ENCODE measurements around the gene ADAMTS2.

Gene ADAMTS2

GRCh38 chr5:179126506-179126991 is 218.7 kb downstream of the ADAMTS2 start:
- H3K4me3 ChIP-seq (replicated peaks; ENCODE audit: low read depth, low read length) = no peak overlapping the region
- TF ChIP-seq, protein P1, sequence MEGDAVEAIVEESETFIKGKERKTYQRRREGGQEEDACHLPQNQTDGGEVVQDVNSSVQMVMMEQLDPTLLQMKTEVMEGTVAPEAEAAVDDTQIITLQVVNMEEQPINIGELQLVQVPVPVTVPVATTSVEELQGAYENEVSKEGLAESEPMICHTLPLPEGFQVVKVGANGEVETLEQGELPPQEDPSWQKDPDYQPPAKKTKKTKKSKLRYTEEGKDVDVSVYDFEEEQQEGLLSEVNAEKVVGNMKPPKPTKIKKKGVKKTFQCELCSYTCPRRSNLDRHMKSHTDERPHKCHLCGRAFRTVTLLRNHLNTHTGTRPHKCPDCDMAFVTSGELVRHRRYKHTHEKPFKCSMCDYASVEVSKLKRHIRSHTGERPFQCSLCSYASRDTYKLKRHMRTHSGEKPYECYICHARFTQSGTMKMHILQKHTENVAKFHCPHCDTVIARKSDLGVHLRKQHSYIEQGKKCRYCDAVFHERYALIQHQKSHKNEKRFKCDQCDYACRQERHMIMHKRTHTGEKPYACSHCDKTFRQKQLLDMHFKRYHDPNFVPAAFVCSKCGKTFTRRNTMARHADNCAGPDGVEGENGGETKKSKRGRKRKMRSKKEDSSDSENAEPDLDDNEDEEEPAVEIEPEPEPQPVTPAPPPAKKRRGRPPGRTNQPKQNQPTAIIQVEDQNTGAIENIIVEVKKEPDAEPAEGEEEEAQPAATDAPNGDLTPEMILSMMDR (IDR thresholded peaks at IDR 0.05; ENCODE audit: low read depth, low read length, missing control alignments) = no peak
- DNase-seq (ENCODE audit: extremely low read depth, low read depth) = no peak

DNA sequence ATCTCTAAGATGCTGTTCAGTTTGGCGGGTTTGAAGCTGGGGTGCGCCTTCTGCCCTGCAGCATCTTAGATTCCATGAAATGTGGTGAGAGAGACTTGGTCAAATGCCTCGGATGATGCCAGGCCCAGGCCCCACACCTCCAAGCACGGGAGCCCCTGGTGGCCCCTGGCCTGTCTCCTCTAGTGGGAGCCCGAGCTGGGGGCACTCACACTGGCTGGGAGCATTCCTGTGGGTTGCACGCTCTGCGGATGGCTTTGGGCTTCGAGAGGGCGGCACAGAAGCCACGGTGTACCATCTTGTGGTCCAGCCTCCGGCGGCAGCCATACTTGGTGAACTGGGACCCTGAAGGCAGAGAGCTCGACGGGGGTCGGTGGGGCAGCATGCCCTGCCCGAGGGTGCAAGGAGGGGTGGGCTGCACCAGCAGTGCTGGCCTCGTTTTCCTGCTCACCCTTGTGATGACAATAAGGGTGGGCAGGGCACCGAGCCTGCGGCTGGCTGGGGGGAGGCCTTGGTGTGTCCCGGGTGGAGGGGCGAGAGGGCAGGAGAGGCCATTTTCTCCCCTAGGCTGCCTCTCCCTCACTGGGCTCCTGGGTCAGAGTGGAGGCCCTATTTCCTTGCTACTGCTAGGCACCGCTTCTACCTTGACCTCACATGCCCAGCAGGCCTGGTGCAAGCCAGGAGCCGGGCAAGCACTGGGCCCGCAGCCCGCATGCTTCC is 219.3 kb downstream of the ADAMTS2 start:
- TF ChIP-seq, protein P1 (IDR thresholded peaks at IDR 0.05; ENCODE audit: low read depth, low read length, missing control alignments) = no peak
- no peak overlapping the region for H3K4me3 ChIP-seq (replicated peaks; ENCODE audit: low read depth, low read length)
- DNase-seq (ENCODE audit: extremely low read depth, low read depth) = no peak

DNA sequence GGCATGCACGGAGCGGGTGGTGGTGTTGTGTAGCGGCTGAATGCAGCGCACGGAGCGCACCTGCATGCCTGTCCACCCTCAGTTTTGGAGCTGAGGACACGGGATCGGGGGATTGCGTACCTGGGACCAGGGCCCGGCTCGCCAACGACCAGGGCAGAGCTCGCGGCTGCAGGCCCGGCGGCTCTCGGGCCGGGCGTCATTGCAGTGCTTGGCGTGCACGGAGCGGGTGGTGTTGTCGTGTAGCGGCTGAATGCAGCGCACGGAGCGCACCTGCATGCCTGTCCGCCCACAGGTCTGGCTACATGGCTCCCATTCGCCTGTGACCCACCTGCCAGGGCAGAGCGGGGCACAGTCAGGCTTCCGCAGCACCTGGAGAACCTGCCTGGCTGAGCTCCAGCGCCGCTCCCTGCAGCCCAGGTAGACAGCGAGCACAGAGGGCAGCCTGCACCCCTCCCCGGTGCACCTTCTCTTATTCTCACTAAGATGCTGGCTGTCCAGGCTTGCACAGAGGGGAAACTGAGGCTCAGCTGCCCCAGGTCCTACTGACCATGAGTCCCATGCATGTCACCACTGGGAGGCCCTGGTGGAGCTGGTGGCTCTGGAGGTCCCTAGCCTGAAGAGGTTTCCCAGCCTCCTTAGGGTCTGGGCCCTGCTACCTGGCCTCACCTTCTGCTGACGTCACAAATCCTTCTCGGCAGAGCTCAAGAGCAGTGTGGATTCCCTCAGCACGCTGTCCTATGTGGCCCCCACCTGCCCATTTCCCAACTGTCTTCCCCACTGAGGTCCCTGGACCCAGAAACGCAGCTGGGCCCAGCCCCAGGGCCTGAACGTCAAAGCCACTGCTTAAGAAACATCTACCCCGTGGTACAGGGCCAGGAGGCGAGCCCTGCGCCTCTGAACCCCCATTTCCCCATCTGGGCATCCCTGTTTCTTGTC is 220.1 kb downstream of the ADAMTS2 start:
- DNase-seq (ENCODE audit: extremely low read depth, low read depth) = no peak
- no peak overlapping the region for H3K4me3 ChIP-seq (replicated peaks; ENCODE audit: low read depth, low read length)
- TF ChIP-seq, protein P1 (IDR thresholded peaks at IDR 0.05; ENCODE audit: low read depth, low read length, missing control alignments) = no peak

DNA sequence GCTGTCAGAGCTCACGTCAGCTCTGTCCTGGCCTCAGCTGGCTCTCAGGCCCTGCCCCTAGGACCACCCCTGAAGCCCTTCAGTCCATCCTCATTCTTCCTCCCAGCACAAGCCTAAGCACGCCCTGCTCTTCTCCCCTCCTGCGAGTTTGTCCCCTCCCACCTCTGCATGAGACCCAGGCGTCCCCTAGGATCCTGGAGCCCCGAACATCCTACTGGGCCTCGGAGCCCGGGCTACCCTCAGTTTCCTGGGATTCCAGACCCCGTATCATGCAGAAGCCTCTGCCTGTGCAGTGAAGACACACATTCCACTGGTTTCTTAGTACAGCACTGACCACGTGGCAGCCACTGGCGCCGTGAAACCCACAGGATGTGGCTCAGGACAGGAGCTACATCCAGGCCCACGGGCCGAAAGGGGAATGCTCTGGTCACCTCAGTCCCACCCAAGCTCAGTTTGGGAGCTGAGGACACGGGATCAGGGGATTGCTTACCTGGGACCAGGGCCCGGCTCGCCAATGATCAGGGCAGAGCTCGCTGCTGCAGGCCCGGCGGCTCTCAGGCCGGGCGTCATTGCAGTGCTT is 220.9 kb downstream of the ADAMTS2 start:
- no peak for DNase-seq (ENCODE audit: extremely low read depth, low read depth)
- TF ChIP-seq, protein P1 (IDR thresholded peaks at IDR 0.05; ENCODE audit: low read depth, low read length, missing control alignments) = no peak
- H3K4me3 ChIP-seq (replicated peaks; ENCODE audit: low read depth, low read length) = no peak overlapping the region

- no peak overlapping the region for H3K4me3 ChIP-seq (replicated peaks; ENCODE audit: low read depth, low read length)
- no peak for DNase-seq (ENCODE audit: extremely low read depth, low read depth)
- TF ChIP-seq, protein P1 (IDR thresholded peaks at IDR 0.05; ENCODE audit: low read depth, low read length, missing control alignments) = no peak
Observed at GRCh38 chr5:179123491-179124272, 221.6 kb downstream of the ADAMTS2 start.

DNA sequence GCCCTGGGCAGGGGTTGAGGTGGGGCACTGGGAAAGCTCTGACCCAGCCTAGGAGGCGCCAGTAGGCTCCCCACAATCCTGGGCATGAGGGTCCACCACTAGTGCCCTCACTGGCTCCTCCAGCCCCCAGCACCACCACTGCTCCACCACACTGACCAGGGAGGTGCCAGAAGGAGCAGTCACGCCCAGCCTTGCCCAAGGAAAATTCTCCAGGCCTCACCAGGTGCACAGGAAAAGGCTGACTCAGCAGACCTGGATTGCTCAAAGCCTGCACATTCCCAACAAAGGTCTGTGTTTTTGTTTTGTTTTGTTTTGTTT is 222.2 kb downstream of the ADAMTS2 start:
- no peak overlapping the region for H3K4me3 ChIP-seq (replicated peaks; ENCODE audit: low read depth, low read length)
- no peak for DNase-seq (ENCODE audit: extremely low read depth, low read depth)
- TF ChIP-seq, protein P1 (IDR thresholded peaks at IDR 0.05; ENCODE audit: low read depth, low read length, missing control alignments) = no peak
